22Rv1 (cell line): ENCODE data around the gene UGT1A8.

Experiments used
- ZFX ChIP-seq: fragments of 450-650 bp; IDR thresholded peaks from 2 replicates; pipeline ENCODE4 v1.6.1; 2017; ENCODE audit warnings: antibody characterized with exemption, borderline replicate concordance
- TF ChIP-seq, protein P1 (sequence below): fragments of 450-650 bp; IDR thresholded peaks from 2 replicates; pipeline ENCODE4 v1.5.1; 2017; ENCODE audit warnings: mild to moderate bottlenecking

GRCh38 chr2:233711312-233712008, 94.0 kb downstream of the UGT1A8 start:
- TF ChIP-seq, protein P1, sequence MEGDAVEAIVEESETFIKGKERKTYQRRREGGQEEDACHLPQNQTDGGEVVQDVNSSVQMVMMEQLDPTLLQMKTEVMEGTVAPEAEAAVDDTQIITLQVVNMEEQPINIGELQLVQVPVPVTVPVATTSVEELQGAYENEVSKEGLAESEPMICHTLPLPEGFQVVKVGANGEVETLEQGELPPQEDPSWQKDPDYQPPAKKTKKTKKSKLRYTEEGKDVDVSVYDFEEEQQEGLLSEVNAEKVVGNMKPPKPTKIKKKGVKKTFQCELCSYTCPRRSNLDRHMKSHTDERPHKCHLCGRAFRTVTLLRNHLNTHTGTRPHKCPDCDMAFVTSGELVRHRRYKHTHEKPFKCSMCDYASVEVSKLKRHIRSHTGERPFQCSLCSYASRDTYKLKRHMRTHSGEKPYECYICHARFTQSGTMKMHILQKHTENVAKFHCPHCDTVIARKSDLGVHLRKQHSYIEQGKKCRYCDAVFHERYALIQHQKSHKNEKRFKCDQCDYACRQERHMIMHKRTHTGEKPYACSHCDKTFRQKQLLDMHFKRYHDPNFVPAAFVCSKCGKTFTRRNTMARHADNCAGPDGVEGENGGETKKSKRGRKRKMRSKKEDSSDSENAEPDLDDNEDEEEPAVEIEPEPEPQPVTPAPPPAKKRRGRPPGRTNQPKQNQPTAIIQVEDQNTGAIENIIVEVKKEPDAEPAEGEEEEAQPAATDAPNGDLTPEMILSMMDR = peak; percentile 96
- TF ChIP-seq ZFX = no peak
